NCI-H1436 treated with DMSO at 0.1 percent for 48 hours (cell line): ENCODE data around the gene RPS6KC1.

Experiments
- DNase-seq: peaks from one replicate; lab custom pipeline; 2025; lab: John Stamatoyannopoulos, UW

RPS6KC1 gene

DNA sequence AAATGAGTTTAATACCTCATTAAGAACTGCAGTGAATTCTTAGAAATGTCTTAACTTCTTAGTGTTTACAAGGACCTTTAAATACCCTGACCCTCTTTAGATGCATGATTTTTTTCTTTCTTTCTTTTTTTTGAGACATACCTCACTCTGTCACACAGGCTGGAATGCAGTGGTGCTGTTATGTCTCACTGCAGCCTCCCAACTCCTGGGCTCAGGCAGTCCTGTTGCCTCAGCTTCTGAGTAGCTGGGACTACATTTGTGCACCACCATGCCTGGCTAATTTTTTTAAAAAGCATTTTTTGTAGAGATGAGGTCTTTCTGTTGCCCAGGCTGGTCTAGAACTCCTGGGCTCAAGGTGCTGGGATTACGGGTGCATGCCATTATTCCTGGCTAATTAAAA, 191.8 kb downstream of the RPS6KC1 start:
- no peak for DNase-seq

DNA sequence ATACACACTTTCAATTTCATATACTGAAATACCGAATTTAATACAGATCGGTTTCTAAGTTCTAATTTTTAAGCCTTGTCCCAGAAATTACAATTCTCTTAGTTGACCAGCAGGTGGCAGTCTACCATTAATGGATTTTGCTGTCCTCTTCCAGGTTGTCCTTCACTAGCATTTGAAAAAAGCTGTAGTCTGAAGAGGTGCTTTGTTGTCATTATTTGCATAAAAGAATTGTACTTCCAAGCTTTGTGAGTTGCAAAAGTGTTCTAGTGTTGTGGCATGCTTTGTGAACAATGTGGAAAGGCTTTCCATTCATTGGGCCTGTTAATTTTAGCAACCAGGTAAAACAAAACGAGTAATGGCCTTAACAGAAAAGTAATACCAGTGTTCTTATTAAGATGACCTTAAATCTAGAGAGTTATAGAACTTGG, 193.6 kb downstream of the RPS6KC1 start:
- no peak for DNase-seq

DNA sequence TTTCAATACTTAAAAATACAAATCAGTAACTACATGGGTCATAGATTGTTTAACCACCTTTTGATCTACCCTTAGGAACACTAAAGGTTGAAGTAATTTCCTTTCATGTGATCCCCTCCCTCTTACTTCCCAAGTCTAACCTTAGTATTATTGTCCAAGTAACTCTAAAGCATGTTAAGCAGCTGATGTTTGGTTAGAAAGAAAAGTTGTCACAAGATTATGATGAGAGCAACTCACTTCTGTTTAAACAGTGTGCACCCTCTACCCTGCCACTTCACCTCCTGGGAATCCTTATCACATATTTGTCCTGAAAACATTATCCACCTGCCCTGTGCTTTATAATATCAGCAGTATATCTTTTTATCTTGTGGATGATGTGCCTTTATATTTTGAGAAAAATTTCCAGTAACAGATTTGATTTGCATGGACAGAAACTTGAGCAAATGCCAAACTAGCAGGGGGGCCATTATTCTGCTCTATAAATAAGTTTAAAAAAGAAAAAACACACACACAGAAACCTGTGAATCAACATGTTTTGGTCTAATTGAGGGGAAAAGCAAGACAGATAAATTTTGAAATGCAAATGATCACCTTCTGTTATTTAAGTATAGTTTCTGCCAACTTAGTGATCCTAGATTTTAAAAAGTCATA, 194.3 kb downstream of the RPS6KC1 start:
- no peak for DNase-seq

DNA sequence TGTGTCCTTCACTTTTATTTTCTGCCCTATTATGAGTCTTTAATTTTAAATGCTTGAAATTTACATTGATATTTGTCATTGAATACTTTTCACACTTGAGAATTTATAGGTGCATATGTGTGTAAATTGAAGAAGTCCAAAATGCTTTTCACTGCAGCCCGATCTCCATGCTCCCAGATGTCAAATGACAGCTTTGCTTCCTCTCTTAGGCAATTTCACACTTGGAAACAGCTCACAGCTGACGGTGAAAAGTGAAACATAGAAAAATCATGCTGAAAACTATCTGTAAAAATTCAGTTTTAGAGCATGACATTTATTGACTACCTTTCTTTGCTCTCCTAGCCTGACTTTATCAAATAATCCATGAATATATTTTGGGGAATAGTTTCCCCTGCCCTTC, 196.0 kb downstream of the RPS6KC1 start:
- no peak for DNase-seq

DNA sequence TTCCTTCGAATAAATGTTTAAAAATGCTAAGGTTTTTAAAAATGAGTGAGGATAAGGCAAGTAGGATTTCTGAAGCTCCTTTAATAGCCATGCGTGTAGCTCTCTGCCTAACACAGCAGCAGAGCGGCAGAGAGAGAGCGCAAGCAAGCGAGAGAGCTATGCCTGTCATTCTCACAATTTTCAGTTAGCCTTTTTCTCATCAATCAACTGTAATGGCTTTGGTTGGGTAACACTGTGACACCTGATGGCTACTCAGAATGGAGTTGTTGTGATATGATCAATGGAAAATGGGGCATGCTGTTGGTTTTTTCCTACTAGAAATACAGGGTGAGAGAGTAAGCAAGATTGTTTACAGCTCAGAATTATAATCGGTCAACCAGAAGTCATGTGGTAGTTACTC, 198.4 kb downstream of the RPS6KC1 start:
- DNase-seq, result no peak

DNA sequence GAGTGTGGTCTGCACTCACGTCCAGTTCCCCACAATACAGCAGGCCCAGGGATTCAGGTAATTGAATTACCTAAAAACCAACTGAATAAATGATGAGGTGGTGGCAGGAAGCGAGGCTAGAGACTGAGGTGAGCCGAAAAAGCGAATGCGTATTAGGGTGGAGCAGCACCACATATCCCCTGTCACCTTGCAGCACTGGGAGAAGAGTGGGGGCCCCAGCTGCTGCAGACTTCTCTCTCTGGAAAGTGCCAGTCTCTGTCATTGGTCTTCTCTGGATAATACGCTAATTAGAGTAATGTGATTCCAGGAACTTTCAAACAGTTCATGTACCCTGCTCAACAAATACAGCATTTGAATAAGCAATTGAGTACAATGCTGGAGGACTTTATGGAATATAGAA, 199.0 kb downstream of the RPS6KC1 start:
- no peak for DNase-seq

DNA sequence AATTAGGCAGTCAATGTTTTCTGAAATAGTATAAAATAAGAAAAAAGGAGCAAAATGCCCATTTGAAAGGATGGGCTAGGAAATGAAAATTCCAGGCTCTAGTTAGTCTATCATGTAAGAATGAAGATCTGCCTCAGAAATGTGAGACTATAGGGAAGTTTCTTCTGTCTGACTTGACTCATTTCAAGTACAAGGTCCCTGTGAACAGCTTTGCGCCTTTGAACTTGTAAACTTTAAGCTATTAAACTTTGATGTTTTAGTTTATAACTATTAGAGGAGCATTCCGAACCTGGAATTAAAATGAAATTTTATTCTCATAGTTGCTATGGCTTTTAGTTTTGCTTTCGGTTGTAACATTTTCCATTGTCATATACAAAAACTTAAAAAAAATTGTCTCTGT, 199.4 kb downstream of the RPS6KC1 start:
- no peak for DNase-seq

DNA sequence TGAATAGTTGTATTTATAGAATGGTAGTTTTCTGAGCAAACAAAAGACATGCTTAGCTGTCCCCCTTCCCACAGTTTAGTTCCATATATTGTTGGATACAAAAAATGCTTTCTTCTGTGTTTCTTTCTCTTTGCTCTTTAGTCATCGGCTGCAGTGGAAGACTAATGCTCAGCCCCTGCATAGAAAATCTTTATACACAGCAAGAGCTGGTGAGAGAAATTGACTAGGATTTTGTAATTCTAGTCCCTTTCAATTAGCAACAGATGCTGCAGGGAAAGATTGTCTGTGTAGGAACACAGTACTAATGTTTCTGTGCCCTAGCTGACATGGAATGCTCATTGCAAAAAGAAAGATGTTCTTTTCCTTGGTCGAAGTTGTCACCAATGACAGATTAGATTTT, 200.9 kb downstream of the RPS6KC1 start:
- no peak for DNase-seq

DNA sequence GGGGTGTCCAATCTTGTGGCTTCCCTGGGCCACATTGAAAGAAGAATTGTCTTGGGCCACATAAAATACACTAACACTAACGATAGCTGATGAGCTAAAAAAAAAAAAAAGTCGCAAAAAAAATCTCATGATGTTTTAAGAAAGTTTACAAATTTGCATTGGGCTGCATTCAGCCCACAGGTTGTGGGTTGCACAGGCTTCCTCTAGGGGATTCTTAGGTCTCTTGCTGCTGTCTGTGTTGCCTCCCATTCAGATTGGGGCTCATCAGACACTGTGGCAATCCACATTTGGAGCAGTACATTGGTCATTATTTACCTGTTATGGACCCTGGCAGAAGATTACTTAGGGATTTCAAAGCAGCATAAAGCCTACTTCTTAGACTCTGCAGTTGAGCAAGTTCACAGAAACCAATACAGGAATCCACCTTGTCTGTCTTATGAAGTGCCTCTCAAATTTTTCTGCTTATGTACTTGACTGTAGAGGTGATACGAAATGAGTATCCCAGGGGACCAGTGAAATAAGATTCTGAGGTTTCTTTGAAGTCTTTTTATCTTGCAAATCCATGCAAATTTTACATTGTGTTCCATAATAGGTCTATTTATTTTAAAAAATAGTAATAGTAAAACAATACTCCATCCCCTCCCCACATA, 205.5 kb downstream of the RPS6KC1 start:
- no peak for DNase-seq

DNA sequence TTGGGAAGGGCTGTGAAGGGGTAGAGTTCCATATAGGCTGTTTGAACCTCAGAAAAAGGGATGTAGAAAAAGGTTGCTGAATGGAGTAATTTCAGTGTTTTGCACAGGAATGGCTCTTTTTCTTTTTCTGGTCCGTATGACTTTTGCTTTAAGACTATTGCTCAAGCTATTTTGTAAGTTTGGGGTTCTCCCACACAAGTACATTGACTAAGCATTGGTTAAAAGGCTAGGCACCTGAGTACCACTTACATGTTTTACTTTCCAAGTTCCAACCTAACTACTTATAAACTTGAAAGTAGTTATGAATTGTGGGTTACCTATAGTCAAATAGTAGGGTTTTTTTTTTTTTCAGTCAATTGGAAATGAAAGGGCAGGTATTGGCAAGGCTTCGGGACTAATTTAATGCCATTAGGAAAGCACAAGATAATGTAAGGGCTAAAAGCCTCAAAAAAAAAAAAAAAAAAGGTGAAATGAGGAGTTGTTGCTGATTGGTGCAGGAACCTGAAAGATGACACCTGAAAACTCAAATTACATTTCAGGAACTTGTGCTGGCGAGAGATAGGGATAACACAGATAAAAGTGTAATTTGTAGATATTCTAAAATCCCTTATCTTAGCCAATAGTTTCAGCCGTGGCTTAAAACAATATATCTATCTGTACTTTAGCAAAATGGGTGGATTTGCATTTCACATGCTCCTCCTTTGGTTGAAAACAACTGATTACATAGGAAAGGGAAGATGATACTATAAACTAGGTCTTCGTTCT, 209.5 kb downstream of the RPS6KC1 start:
- no peak for DNase-seq

DNA sequence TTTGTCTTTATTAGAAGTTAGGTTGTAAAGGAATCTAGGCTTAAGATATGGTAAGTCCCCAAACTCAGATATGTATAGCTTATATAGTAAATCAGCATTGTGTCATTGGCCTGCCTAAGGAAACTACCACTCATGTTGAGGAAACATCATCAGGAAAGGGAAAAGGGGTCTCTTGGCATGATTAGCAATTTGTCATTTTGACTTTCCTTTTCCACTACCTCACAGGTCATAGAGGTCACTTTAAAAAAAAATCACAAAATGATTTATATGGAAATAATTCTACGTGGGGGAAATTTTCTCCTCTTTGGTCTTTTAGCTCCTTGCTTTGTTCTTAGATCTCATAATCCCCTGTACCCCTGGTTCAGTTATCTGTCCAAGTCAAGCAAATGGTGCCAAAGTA, 213.5 kb downstream of the RPS6KC1 start:
- no peak for DNase-seq

DNA sequence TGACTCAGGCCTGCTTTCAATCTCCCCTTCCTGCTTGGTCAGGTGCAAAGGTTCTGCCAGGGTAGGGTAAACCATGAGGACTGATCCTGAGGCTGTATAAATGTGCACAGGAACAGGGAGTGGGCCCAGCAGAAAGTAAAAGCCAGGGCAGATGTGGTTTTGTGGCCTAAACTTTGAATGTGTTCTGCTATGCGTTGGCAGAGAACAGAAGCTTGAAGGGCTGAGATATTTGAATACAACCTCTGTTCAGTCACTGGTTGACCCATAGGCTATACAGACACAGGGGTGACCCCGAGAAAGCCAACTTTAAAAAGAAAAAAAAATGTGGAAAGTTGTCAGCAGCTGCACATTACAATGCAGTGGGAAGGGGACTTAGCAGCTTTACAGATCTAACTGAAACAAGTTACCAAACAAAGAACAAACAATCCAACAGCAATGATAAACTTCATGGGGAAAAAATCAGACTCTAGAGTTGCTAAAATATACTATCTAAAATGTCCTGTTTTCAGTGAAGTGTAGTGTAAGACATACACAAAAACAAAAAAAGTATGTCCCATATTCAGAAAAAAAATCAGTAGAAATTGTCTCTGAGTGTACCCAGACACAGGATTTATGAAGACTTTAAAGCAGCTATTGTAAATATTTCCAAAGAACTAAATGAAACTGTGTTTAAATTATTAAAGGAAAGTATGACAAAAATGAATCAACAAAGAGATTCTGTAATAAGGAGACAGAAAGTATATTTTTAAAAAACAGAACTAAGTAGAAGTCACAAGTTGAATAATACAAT, 216.1 kb downstream of the RPS6KC1 start:
- DNase-seq, result no peak

DNA sequence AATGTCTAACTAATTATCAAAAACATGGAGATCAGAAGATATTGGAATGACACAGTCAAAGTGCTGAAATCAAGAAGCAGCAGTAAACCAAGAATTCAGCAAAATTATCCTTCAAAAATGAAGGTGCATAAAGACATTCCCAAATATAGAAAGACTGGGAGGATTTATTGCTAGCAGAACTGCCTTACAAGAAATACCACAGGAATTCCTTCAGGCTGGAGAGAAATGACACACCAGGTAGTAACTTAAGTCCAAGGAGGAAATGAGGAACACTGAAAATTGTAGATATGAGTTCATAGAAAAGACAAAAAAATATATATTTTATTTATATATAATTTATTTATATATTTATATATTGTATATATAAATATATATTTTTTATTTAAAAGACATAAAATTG, 217.2 kb downstream of the RPS6KC1 start:
- DNase-seq, result no peak

DNA sequence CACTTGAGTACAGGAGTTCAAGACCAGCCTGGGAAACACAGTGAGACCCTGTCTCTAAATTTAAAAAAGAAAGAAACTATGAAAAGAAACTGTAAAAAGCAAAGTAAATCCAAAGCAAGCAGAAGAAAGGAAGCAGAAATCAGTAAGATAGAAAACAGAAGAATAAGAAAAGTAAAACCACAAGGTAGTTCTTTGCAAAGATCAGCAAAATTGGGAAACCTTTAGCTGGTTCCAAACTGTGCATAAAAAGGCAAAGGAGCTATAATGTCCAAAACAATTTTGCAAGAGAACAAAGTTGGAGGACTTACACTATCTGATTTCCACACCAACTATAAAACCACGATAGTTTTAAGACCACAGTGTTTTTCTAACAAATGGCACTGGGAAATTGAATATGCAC, 218.8 kb downstream of the RPS6KC1 start:
- DNase-seq, result no peak

DNA sequence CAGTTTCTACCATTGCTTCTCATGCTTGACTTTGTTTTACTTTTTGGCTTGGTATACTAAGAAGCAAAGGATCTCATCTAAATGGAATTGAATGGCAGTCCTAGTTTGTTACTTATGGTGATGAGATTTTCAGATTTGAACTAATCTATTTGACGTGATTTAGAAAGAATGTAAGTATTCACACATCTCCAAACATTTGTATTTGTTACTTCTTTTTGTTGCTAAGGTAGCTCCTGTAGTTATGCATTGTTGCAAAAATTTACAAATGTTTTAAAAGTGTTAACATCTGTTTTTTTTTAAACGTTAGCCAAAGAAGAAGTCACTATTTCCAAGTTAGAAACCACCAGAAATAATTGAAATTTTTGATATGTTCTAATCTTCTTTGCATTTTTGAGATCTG, 222.5 kb downstream of the RPS6KC1 start:
- DNase-seq, result no peak

DNA sequence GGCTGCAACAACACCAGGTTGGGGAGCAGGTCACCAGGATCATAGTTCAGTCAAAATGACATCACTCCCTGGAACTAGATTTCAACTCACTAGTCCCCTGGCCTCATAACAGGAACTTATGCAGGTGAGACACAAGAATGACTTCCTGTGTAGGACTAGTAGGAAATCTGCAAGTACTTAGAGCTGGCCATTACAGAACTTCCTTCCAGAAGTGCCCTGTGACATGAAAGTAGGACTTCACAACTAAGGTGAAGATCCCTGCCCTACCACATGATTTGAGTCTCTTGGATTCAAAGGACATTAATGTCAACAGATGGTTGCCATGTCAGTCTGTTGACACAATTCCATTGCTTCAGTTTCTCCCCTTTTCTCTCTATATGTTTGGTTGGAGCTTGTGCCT, 223.1 kb downstream of the RPS6KC1 start:
- no peak for DNase-seq

DNA sequence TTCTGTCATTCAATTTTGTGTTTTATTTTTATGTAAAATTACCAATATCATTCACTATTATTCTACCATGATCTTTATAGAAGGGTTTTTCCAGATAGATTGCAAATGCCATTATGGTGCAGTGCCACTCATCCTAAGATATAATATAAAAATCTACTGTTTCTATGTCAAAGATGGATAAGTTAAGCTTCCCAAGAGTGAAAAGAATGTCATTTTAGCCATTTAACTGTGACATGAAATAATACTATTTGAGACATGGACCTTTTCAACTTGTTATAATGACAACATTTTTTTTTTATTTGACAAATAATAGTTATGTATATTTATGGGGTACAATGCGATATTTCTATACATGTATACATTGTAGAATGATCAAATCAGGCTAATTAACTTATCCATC, 224.3 kb downstream of the RPS6KC1 start:
- DNase-seq, result no peak

DNA sequence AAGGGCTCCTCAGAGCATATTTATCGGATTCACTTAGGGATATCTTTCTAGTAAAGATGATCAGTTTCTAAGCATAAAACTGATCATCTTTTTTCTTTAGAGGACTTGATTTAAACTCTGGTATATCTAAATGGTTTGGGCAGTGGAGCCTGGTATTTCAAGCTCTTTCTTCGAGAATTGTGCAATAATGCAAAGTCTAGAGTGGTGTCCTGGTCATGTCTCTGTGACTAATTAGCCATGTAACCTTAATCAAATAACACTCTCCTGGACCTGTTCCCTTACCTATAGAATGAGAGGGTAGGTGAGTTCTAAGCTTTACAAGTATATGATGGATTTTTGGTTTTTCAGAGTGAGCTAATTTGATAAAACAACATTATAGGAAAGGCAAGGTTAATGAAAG, 225.2 kb downstream of the RPS6KC1 start:
- DNase-seq, result no peak

DNA sequence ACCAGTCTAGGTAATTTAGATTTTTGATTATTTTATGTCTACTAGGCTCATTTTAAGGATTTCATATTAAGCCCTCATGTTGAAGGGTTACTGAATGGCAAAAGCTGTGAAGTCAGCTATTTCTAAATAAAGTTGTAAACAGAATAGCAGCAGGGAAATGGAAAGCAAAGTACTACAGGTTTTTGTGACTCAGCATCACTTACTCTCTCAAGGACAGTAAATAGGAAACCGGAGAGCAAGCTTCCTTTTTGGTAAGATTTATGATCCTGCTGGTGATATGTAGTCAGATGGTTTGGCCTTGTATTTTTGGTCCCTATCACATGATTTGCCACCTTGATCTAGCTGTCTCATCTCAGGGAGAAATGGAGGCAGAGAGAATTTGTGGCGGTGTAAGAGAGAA, 226.0 kb downstream of the RPS6KC1 start:
- DNase-seq, result no peak

DNA sequence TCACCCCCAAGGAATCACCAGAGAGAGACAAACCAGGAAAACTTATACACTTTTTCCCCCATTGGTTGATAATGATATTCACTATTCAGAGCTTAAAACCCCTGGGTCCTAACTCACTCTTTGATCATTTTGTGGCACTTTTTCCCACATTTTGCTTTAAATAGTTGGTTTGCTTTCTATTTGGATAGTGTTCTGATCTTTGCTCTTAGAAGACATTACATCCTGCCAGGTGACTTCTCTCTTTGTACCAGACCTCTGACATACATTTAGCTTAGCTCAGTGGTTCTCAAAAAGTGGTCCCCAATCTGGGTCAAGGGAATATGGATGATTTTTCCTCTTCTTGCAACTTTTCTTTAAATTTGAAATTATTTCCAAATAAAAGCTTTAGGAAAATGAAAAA, 228.4 kb downstream of the RPS6KC1 start:
- DNase-seq, result no peak

DNA sequence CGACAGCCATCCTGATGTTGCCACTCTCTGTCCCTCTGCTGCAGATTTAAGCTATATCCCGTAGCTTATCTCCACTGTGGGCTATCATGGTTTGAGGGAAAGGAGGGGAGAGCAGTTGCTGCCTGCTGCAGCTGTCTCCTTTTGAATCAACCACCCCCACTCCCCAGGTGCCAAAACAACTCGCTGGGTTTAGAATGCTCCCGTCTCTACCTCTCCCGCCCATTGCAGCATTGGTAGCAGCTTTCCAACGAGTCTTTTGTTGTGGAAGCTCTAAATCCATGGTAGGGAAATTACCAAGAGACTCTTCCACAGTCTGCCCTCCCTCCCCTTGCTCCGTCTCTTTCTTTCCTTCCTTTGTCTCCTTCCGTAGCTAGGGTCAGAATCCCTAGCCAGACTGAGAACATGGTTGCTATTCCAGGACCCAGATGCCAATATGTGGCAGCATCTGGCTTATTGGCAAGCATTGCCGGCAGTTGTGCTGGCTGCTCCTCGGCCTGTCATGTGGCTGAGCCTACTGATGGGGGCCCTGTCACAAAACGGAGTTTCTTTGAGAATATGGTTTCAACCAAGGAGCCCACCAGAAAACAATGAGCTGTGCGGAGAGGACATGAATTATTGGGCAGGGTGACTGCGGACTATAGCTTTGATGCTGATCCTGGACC, 230.7 kb downstream of the RPS6KC1 start:
- DNase-seq, result no peak

DNA sequence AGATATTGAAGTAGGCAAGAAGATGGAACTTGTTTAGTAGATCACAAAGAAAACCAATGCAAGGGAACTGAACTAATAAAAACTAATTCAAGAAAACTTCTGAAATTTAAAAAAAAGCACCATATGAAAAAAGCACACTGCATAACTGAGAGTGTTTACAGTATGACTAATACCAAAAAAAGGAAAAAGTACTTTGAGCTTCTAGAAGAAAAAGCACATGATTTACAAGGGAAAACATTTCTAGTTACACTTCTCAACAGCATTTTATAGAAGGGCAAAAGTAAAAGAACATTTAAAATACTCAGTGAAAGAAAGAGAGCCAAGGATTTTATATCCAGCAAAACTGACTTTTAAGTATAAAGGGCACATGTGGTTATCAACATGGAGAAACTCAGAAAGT, 233.6 kb downstream of the RPS6KC1 start:
- no peak for DNase-seq
